ENCODE measurements around the gene MGP. TPM values are rescaled to one million over a fixed set of nuclear protein-coding genes. Genes with fewer than 3 reads are reported as not detected.

MGP gene
- total and polyA plus RNA-seq, 2 of the 4 experiments (the other 2 are of a cell fraction), result 1.4 to 2.7 TPM

- H3K56ac ChIP-seq (ENCODE audit: extremely low read depth, insufficient read depth, low read length), result no peak overlapping the region
- 0 out of 2 replicates have a peak overlapping the region, but pooled peaks have one; percentile 4 for H2AK5ac ChIP-seq (ENCODE audit: low read depth, low read length)
- H4K20me1 ChIP-seq (ENCODE audit: insufficient read depth, low read length), result no peaks in the 10 kb centered on the region
- TF ChIP-seq SMC3 (IDR thresholded peaks at IDR 0.05; ENCODE audit: low read depth, low read length) (no peak), CHD1 (IDR thresholded peaks at IDR 0.05; ENCODE audit: low read depth, low read length) (no peak), MXI1 (IDR thresholded peaks at IDR 0.05; ENCODE audit: borderline replicate concordance, low read depth, low read length) (no peak), MAFK (IDR thresholded peaks at IDR 0.05; ENCODE audit: low read depth, low read length) (no peak), CEBPB (IDR thresholded peaks at IDR 0.05; ENCODE audit: low read depth, low read length) (no peak), POLR2A (IDR thresholded peaks at IDR 0.05; ENCODE audit: low read depth, low read length) (no peak), NFE2L2 (IDR thresholded peaks at IDR 0.05; ENCODE audit: low read depth, low read length) (no peak), RFX5 (IDR thresholded peaks at IDR 0.05; ENCODE audit: low read depth, low read length) (no peak), RCOR1 (IDR thresholded peaks at IDR 0.05; ENCODE audit: insufficient replicate concordance, low read length) (no peak), ELK1 (IDR thresholded peaks at IDR 0.05; ENCODE audit: borderline replicate concordance, low read depth, low read length) (no peak), CTCF (conservative IDR thresholded peaks at IDR 0.05; ENCODE audit: low read depth, low read length) (no peak), RAD21 (IDR thresholded peaks at IDR 0.05; ENCODE audit: low read length) (no peak)
- H2BK120ac ChIP-seq (ENCODE audit: low read depth, low read length), result peak overlapping the region; percentile 66
- peaks cover 7% of the 10 kb centered on the region for H3K4me1 ChIP-seq (ENCODE audit: control insufficient read depth, insufficient read depth, low read length)
- no peaks in the 10 kb centered on the region for H3K9me3 ChIP-seq (ENCODE audit: control insufficient read depth, insufficient read depth, low read length)
- H3K23ac ChIP-seq (ENCODE audit: low read depth, low read length), result no peak overlapping the region
- ChIA-PET POLR2A (ENCODE audit: unreplicated experiment) (no interaction called here), CTCF (interaction anchor here (0.7 kb wide), 1 partner anchor 22 kb away, joined by 3 read pairs; no protein-coding TSS in a partner anchor)
- H3K79me1 ChIP-seq (ENCODE audit: low read depth in 1 of 2, low read length in 2 of 2), result no peaks in the 10 kb centered on the region
- no peaks in the 10 kb centered on the region for H3K36me3 ChIP-seq (ENCODE audit: control insufficient read depth, insufficient read depth, low read length)
- H2AFZ ChIP-seq (replicated peaks; ENCODE audit: low read length, poor library complexity), result no peak overlapping the region
- in situ Hi-C loops (cut with MboI; ENCODE audit: low sequenced_read_pairs) (no loop called here), dilution Hi-C loops (cut with HindIII; ENCODE audit: low sequenced_read_pairs, unreplicated experiment) (no loop called here), intact Hi-C loops (cut with micrococcal nuclease) (loop anchor here (2.0 kb wide), 1 partner anchor 63 kb away; no protein-coding TSS in a partner anchor)
- H2AK9ac ChIP-seq (replicated peaks; ENCODE audit: low read depth, low read length, poor library complexity), result no peak overlapping the region
- ATAC-seq (ENCODE audit: low read depth) (no peak), DNase-seq (no peak)
- 0 out of 2 replicates have a peak overlapping the region, but pooled peaks have one; percentile 37 for H3K4ac ChIP-seq (ENCODE audit: low read depth, low read length)
- peak overlapping the region; percentile 18 for H2BK5ac ChIP-seq (ENCODE audit: low read depth, low read length, poor library complexity, severe bottlenecking)
- H4K5ac ChIP-seq (ENCODE audit: low read depth, low read length), result peak overlapping the region; percentile 78; the same call in 1 of the 2 replicates
- H3K27ac ChIP-seq (ENCODE audit: insufficient read depth, low read length), result no peak overlapping the region
- H3K4me2 ChIP-seq (ENCODE audit: low read depth, low read length), result no peak overlapping the region
- no TSS peak for BruUV-seq (replicated peaks)
- H3K4me3 ChIP-seq (ENCODE audit: insufficient read depth, low read depth, low read length), result no peak overlapping the region
- H4K8ac ChIP-seq (ENCODE audit: low read depth in 2 of 2, low read length in 2 of 2), result 0 out of 4 replicates have a peak overlapping the region, but pooled peaks of 1 of the 2 experiments have one; percentile 23
- no peaks in the 10 kb centered on the region; the same call in 1 of the 2 replicates for H3K9me1 ChIP-seq (ENCODE audit: insufficient read depth, low read length)
- H3K18ac ChIP-seq (ENCODE audit: low read depth, low read length), result peak overlapping the region; percentile 80
- 95% methylated on average over 3 of the region's 7 CpGs; no CpG with 5 or more reads in 1 of the 2 experiments for WGBS, 2 experiments (ENCODE audit: extremely low coverage in 2 of 2, insufficient read length in 1 of 2)
- peak overlapping the region; percentile 56 for H2BK20ac ChIP-seq (ENCODE audit: low read depth, low read length)
- peak overlapping the region; percentile 40; the same call in 1 of the 3 replicates for H2BK15ac ChIP-seq (ENCODE audit: low read depth, low read length)
- 0 out of 2 replicates have a peak overlapping the region, but pooled peaks have one; percentile 51 for H3K14ac ChIP-seq (replicated peaks; ENCODE audit: low read depth, low read length)
- no peak overlapping the region for H3K9ac ChIP-seq (ENCODE audit: low read depth, low read length)
- H4K91ac ChIP-seq (ENCODE audit: insufficient read depth, low read depth, low read length), result peak overlapping the region; percentile 36
- no peaks in the 10 kb centered on the region for H3K27me3 ChIP-seq (ENCODE audit: control insufficient read depth, insufficient read depth, low read length)
Measured at GRCh38 chr12:14931791-14932560, 46.3 kb upstream of the MGP start.

Data from IMR-90 (cell line).